UCSD-AML1 (cell line): Measurements from ENCODE around the gene TFDP1.

Experiments
- DNase-seq: peaks from one replicate; lab custom pipeline; 2025; ENCODE audit not compliant: unreplicated experiment; lab: John Stamatoyannopoulos, UW

Gene TFDP1, protein sequence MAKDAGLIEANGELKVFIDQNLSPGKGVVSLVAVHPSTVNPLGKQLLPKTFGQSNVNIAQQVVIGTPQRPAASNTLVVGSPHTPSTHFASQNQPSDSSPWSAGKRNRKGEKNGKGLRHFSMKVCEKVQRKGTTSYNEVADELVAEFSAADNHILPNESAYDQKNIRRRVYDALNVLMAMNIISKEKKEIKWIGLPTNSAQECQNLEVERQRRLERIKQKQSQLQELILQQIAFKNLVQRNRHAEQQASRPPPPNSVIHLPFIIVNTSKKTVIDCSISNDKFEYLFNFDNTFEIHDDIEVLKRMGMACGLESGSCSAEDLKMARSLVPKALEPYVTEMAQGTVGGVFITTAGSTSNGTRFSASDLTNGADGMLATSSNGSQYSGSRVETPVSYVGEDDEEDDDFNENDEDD

GRCh38 chr13:113584205-113584869 is at the start of gene TFDP1:
TFDP1 (plus strand) TSS chr13:113584753; CDS start chr13:113585838, 1,085 bp downstream.
- DNase-seq = peak; percentile 75

- DNase-seq = no peak
Observed at GRCh38 chr13:113535381-113535781, 49.2 kb upstream of the TFDP1 start.

GRCh38 chr13:113536461-113537110 is 48.0 kb upstream of the TFDP1 start:
- no peak for DNase-seq

- DNase-seq = no peak
Observed at GRCh38 chr13:113537205-113537604, 47.3 kb upstream of the TFDP1 start.

- DNase-seq = no peak
Observed at GRCh38 chr13:113537909-113538688, 46.5 kb upstream of the TFDP1 start.

- DNase-seq = no peak
Observed at GRCh38 chr13:113538689-113539058, 45.9 kb upstream of the TFDP1 start.

DNA sequence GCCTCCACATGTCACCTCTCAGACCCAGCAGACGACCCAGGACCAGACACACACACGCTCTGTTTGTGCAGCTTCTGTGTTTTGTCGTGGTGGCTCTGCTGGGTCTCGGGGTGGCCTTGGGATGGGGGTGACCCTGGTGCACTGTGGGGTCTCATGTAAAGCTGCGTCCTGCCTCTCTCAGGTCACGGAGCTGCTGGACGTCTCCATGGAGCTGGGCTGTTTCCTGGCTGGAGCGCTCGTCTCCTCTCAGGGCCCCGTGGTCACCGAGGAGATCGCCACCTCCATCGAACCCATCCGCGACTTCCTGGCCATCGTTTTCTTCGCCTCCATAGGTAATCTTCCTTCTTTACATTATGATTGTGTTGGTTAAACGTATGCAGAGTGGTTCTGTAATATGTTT is 45.4 kb upstream of the TFDP1 start:
- no peak for DNase-seq

DNA sequence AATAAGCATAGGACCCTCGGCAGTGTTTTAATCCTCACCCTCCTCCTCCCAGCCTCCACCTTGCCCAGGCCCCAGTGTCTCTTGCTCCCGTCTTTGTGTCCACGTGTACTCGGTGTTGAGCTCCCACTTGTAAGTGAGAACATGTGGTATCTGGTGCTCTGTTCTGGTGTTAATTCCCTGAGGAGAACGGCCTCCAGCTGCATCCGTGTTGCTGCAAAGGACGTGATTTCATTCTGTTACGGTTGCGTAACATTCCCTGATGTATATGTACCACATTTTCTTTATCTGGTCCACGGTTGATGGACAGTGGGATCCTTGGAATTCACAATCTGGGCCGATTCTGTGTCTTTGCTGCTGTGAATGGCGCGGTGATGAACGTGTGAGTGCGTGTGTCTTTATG is 44.7 kb upstream of the TFDP1 start:
- DNase-seq = no peak

DNA sequence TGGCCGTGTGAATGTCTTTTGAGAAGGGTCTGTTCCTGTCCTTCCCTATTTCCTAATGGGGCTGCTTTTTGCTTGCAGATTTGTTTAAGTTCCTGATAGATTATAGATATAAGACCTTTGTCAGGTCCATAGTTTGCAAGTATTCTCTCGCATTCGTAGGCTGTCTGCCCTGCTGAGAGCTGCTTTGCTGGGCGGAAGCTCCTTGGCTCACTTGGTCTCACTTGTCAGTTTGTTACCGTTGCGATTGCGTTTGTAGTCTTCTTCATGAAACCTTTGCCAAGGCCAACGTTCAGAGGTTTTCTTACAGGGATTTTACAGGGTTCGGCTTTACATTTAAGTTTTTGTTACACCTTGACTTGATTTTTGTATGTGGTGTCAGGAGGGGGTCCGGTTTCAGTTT is 44.0 kb upstream of the TFDP1 start:
- no peak for DNase-seq

GRCh38 chr13:113542751-113543424 is 41.7 kb upstream of the TFDP1 start:
- DNase-seq = no peak

DNA sequence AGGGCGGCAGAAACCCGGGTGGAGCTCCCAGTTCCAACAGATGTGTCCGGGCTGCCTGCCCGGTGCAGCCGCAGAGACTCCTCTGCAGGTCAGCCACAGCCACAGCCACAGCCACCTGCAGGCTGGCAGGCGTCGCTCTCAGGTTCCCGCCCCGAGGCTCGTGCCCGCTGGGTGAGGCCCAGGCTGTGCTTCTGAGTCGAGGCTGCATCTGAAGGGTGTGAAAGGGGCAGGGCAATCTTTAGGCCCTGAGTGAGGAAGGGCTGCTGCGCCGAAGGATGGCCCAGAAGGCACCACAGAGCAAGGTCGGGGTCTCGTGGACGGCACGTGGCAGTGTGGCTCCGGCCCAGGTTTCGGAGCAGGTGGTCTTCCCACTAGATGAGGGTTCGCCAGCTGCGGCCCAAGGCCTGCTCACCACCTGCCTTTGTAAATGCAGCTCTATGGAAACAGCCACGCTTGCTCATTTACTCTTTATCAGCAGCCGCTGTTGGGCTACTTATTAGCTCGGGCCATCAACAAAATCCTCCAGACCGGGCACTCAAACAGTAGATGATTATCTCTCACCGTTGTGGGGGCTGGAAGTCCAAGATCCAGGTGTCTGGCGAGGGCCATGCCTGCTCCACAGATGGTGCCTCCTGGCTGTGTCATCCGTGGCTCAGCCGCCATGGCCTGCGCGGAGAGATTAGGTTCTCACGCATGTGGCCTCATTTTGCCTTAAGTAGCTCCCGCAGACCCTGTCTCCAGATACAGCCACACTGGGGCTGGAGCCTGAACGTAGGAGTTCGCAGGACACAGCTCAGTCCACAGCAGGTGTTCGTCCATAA is 40.3 kb upstream of the TFDP1 start:
- no peak for DNase-seq

DNA sequence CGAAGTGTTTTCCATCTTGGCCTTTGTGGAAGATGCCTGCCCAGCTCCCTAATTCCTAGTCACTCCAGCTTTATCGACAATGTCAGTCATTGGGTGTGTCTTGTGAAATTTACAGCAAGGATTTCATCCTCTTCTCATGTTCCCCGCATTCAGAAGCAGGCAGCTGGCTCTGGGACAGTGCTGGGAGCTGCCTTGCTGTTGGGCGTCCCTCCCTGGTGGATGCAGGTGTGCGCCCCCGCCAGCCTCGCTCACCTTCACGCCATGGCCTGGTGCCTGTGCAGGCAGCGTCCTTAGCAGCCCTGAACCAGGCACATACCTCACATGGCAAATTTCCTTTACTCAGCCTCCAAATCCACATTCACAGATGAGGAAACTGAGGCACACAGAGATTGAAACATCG is 39.7 kb upstream of the TFDP1 start:
- no peak for DNase-seq

- no peak for DNase-seq
Observed at GRCh38 chr13:113545455-113545930, 39.1 kb upstream of the TFDP1 start.

DNA sequence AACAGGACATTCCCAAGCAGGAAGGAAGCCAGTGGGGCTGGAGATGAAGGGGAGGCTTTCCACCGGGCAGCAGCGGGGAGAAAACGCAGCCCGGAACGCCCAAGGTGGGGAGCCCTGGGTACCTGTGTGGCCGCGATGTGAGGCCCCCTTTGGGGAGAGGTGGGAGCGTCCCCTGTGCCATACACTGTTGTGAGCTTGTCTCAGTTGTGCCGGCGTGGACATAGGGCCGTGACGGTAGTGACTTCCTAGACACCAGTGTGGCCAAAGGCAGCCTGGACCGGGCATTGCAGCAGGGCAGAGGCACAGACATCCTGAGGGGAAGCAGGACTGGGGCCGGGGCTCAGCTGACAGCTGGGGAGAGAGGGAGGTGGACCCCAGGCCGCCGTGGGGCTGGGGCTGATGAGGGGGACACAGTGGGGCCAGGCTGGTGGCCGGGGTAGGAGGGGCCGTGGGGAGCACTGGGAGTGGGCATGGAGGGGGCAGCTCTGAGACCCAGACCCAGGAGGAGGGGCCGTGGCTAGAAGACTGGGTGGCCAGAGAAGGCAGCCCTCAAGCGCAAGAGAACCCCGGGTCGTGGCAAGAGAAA is 38.5 kb upstream of the TFDP1 start:
- no peak for DNase-seq

DNA sequence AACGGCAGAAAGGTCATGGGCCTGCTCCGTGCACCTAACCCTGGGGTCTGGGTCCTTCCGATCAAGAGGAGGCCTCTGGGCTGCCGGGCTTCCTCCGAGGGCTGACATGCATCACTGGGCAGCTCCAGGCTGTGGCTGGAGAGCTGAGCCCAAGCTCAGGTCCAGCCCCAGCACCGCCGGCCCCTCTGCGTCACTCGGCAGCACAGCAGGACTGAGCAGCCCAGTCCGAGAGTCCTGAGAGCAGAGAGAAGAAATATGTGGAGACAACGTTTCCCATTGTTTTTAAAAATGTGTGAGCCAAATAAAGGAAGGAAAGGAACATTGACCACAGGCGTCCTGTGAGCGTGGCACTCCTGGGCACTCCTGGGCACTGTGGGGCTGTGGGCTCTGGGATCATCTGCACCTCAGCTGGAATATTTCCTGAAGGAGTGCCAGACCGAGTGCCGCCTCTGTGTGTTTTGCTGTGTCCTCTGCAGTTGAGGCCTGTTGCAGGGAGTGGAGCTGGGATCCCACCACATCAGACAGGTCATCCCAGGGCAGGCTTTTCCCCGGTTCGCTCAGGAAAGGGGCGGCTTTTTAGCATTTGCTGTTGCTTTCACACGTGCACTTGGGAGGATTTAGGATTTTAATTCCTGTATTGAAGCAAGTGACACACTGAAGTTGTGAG is 37.8 kb upstream of the TFDP1 start:
- no peak for DNase-seq

DNA sequence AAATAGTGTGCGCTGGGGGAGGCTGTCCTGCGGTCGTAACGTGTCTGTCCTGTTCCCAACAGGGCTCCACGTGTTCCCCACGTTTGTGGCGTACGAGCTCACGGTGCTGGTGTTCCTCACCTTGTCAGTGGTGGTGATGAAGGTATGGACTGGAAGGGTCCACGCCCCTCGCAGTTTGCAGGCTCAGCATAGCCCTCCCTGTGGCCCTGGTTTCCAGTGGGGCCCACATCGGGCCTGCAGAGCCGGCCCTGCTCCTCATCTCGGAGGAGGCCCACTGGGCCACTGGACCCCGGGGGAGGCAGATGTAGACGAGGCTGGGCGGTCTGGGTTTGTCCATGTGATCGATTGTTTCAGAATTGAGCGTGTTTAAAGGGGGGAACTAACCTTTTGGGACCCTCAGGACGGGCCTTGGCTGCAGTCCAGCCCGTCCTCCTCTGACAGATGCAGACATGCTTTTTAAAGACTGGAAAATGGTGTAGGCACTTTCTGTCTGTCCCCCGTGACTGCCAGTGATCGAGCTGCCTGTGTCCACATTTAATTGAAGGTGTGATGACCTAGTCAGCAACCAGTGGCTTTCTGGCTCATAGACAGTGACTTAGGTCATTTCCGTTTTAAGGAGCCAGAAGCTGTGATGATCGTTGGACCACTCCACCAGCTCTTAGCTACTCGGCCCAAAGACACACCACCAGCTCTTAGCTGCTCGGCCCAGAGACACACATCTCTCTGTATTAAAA is 37.1 kb upstream of the TFDP1 start:
- DNase-seq = no peak

GRCh38 chr13:113548171-113548641 is 36.3 kb upstream of the TFDP1 start:
- DNase-seq = no peak
